K562 (cell line): ENCODE data around the gene PLPPR4. TPM values are rescaled to one million over a fixed set of nuclear protein-coding genes. Genes with fewer than 3 reads are reported as not detected.

Experiments used
- ATAC-seq: fragments of 200-7000 bp; cut with Tn5 transposase; 3 replicates; pipeline ENCODE4 v1.9.1; 2020; ENCODE audit warnings: moderate library complexity
- BruUV-seq: library from RNA; stranded (reverse); fragments of 400-500 nt; replicated peaks from 2 replicates; lab custom pipeline; 2021; lab: Mats Ljungman, UMichigan
- CTCF ChIA-PET: fragments of 300-600 bp; formaldehyde crosslinking; extraction: SDS; loops from one replicate; lab custom pipeline; 2021; ENCODE audit warnings: low intra/inter-chr PET ratio; lab: Yijun Ruan, JAX
- POLR2A ChIA-PET: fragments of 300-600, 350-650 bp; sonication (Branson Sonifier 250); formaldehyde crosslinking; extraction: SDS; loops from one replicate; lab custom pipeline; 2021; ENCODE audit warnings: antibody characterized with exemption, inconsistent platforms; lab: Yijun Ruan, JAX
- DNase-seq, 4 experiments: peaks; one replicate each; pipeline versions ENCODE4 v3.0.0 to v3.0.0-alpha.2; 2011 to 2018; ENCODE audit warnings: low spot score in 3 of 4, mixed read lengths in 3 of 4; ENCODE audit errors: extremely low read depth in 1 of 4
- FAIRE-seq: peaks from 2 replicates; lab custom pipeline; 2011; peaks lifted over from hg19 to GRCh38; lab: Jason Lieb, UNC
- H2AFZ ChIP-seq: 2 replicates; pipeline ENCODE4 v1.6.0; 2011; ENCODE audit warnings: low read depth, low read length, control low read depth, inconsistent platforms
- H3K27ac ChIP-seq: fragments of 200-600 bp; 3 replicates; pipeline ENCODE4 v1.8.0; 2011; ENCODE audit warnings: low read depth, mild to moderate bottlenecking, control low read depth, inconsistent platforms, low read length, moderate library complexity, mixed read lengths; ENCODE audit errors: extremely low read depth
- H3K27me3 ChIP-seq, 2 experiments: fragments of 300-600 bp in 1 of 2; 2 replicates in 1 of 2; 3 replicates in 1 of 2; pipeline versions ENCODE4 v1.6.0 to v1.8.0; 2011; ENCODE audit warnings: inconsistent platforms in 2 of 2, low read length in 2 of 2, mild to moderate bottlenecking in 1 of 2, mixed read lengths in 1 of 2, moderate library complexity in 1 of 2; ENCODE audit not compliant: control insufficient read depth in 2 of 2, insufficient read depth in 2 of 2
- H3K36me3 ChIP-seq: fragments of 300-600 bp; 3 replicates; pipeline ENCODE4 v1.8.0; 2011; ENCODE audit warnings: mild to moderate bottlenecking, low read length, inconsistent platforms; ENCODE audit not compliant: control insufficient read depth, insufficient read depth
- H3K4me1 ChIP-seq, 2 experiments: fragments of 200-600 bp in 1 of 2; replicated peaks in 1 of 2; 2 replicates in 1 of 2; 3 replicates in 1 of 2; pipeline versions ENCODE4 v1.5.1 to v1.8.0; 2011; ENCODE audit warnings: inconsistent platforms in 2 of 2, low read length in 2 of 2, mild to moderate bottlenecking in 1 of 2, mixed read lengths in 1 of 2, moderate library complexity in 1 of 2; ENCODE audit not compliant: control insufficient read depth in 2 of 2, insufficient read depth in 2 of 2
- H3K4me2 ChIP-seq: 2 replicates; pipeline ENCODE4 v1.6.1; 2011; ENCODE audit warnings: low read length, control low read depth, inconsistent platforms, mixed read lengths; ENCODE audit not compliant: insufficient read depth
- H3K4me3 ChIP-seq: fragments of 200-600 bp; sonication (generic), shearing (Covaris generic); 2 replicates; pipeline ENCODE4 v1.5.1; 2016; ENCODE audit warnings: control low read depth, inconsistent platforms
- H3K79me2 ChIP-seq: fragments of 200-600 bp; 3 replicates; pipeline ENCODE4 v1.8.0; 2011; ENCODE audit warnings: low read length, inconsistent platforms; ENCODE audit not compliant: control insufficient read depth, insufficient read depth
- H3K9ac ChIP-seq, 2 experiments: 2 replicates each; pipeline versions ENCODE4 v1.6.0 to v1.6.1; 2011; ENCODE audit warnings: low read depth in 2 of 2, low read length in 2 of 2, control low read depth in 1 of 2, inconsistent platforms in 1 of 2, mild to moderate bottlenecking in 1 of 2, mixed read lengths in 1 of 2; ENCODE audit not compliant: insufficient read depth in 1 of 2
- H3K9me1 ChIP-seq: one replicate; pipeline ENCODE4 v1.6.0; 2011; ENCODE audit warnings: inconsistent platforms, mild to moderate bottlenecking, low read length, moderate library complexity; ENCODE audit not compliant: control insufficient read depth, insufficient read depth
- H3K9me3 ChIP-seq: replicated peaks from 2 replicates; pipeline ENCODE4 v1.5.1; 2011; ENCODE audit warnings: low read depth, low read length, inconsistent platforms; ENCODE audit not compliant: control insufficient read depth, insufficient read depth
- H4K20me1 ChIP-seq: replicated peaks from 2 replicates; pipeline ENCODE4 v1.6.1; 2011; ENCODE audit warnings: low read length, inconsistent platforms, mixed read lengths; ENCODE audit not compliant: control insufficient read depth, insufficient read depth
- CAMTA2 ChIP-seq: fragments of 250-450 bp; sonication (Bioruptor Pico); conservative IDR thresholded peaks from 2 replicates; pipeline ENCODE4 v1.5.1; 2022
- CBFB ChIP-seq: sonication (generic); formaldehyde crosslinking; IDR thresholded peaks from 2 replicates; pipeline ENCODE4 v1.4.0; 2020; ENCODE audit warnings: mild to moderate bottlenecking, missing genetic modification reagents
- CHD2 ChIP-seq: IDR thresholded peaks from 2 replicates; pipeline ENCODE4 v1.6.1; 2011; ENCODE audit warnings: low read depth, low read length
- DACH1 ChIP-seq: fragments of 450-650 bp; IDR thresholded peaks from 2 replicates; pipeline ENCODE4 v1.6.1; 2018; ENCODE audit not compliant: partially characterized antibody
- DMBX1 ChIP-seq: fragments of 250-450 bp; sonication (Bioruptor Pico); IDR thresholded peaks from 2 replicates; pipeline ENCODE4 v1.8.0; 2022; ENCODE audit warnings: inconsistent platforms, mild to moderate bottlenecking, moderate library complexity, borderline replicate concordance
- KAT8 ChIP-seq: fragments of 450-650 bp; IDR thresholded peaks from 2 replicates; pipeline ENCODE4 v1.6.1; 2016; ENCODE audit warnings: low read depth, mild to moderate bottlenecking
- PRPF4 ChIP-seq: fragments of 200-400 bp; formaldehyde crosslinking; IDR thresholded peaks from one replicate; pipeline ENCODE4 v1.6.1; 2017; ENCODE audit warnings: low read length, low read depth, mild to moderate bottlenecking; ENCODE audit not compliant: insufficient read depth, poor library complexity, severe bottlenecking
- RAD51 ChIP-seq: fragments of 450-650 bp; IDR thresholded peaks from 2 replicates; pipeline ENCODE4 v1.7.1; 2016; ENCODE audit warnings: low read depth, mild to moderate bottlenecking, borderline replicate concordance
- SMARCA4 ChIP-seq: fragments of 450-650 bp; IDR thresholded peaks from 2 replicates; pipeline ENCODE4 v1.6.1; 2016
- SMARCA5 ChIP-seq: fragments of 450-650 bp; IDR thresholded peaks from 2 replicates; pipeline ENCODE4 v1.6.1; 2016
- SMARCC2 ChIP-seq: fragments of 450-650 bp; IDR thresholded peaks from 2 replicates; pipeline ENCODE4 v1.6.1; 2017; ENCODE audit warnings: antibody characterized with exemption, moderate library complexity, mild to moderate bottlenecking, low read depth
- SP1 ChIP-seq: sonication (generic); formaldehyde crosslinking; IDR thresholded peaks from 2 replicates; pipeline ENCODE4 v1.8.1; 2022; ENCODE audit warnings: mild to moderate bottlenecking, missing genetic modification reagents
- STAG1 ChIP-seq: sonication (generic); formaldehyde crosslinking; IDR thresholded peaks from 2 replicates; pipeline ENCODE4 v1.5.0; 2020; ENCODE audit warnings: missing genetic modification reagents, borderline replicate concordance
- UBTF ChIP-seq, 2 experiments: IDR thresholded peaks; 2 replicates each; pipeline ENCODE4 v1.6.1; 2012; ENCODE audit warnings: improper control_type of control experiment in 2 of 2, low read depth in 2 of 2, low read length in 2 of 2, borderline replicate concordance in 1 of 2
- USF1 ChIP-seq: sonication (generic); formaldehyde crosslinking; IDR thresholded peaks from 2 replicates; pipeline ENCODE4 v1.9.0; 2022; ENCODE audit warnings: mild to moderate bottlenecking, missing genetic modification reagents
- ZNF12 ChIP-seq: sonication (generic); formaldehyde crosslinking; IDR thresholded peaks from 2 replicates; pipeline ENCODE4 v1.4.0; 2020; ENCODE audit warnings: mild to moderate bottlenecking, missing genetic modification reagents
- ZNF174 ChIP-seq: fragments of 250-450 bp; sonication (Bioruptor Pico); IDR thresholded peaks from 2 replicates; pipeline ENCODE4 v1.4.0; 2020; ENCODE audit warnings: mild to moderate bottlenecking
- ZNF717 ChIP-seq: fragments of 250-450 bp; sonication (Bioruptor Pico); IDR thresholded peaks from 2 replicates; pipeline ENCODE4 v1.5.0; 2021
- ZNF830 ChIP-seq: fragments of 250-450 bp; sonication (Bioruptor Pico); IDR thresholded peaks from 2 replicates; pipeline ENCODE4 v1.5.0; 2021; ENCODE audit warnings: mild to moderate bottlenecking
- WGBS: fragments of 100-300 bp; shearing (Covaris generic); methylation state at CpG from one replicate; pipeline ENCODE4 v1.1.6; 2016; ENCODE audit warnings: low coverage, mixed read lengths; ENCODE audit not compliant: insufficient coverage; ENCODE audit errors: missing lambda C conversion rate; 5-methylcytosine and 5-hydroxymethylcytosine counted together
- in situ Hi-C: fragments of 300-500 bp; cut with MboI; formaldehyde crosslinking; loops from 4 replicates; pipeline ENCODE4 v1.15.0; 2018; ENCODE audit warnings: inconsistent platforms, mixed read lengths
- intact Hi-C: fragments of 100-400 bp; cut with micrococcal nuclease; formaldehyde crosslinking; loops from 2 replicates; pipeline ENCODE4 v1.14.2; 2022
- polyA plus RNA-seq, 8 experiments: library from polyadenylated mRNA; depleted of rRNA in 4 of 8; stranded (reverse) in 5 of 8; unstranded in 3 of 8; fragments of >200 nt; fragmentation: Nextera tagmentation in 2 of 8; fragmentation: Illumina TruSeq in 1 of 8; extraction: Ambion mirVana in 2 of 8; extraction: Trizol in 1 of 8; gene quantifications; 2 replicates each; pipeline versions ENCODE4 v1.2.1 to v1.2.3, GENCODE V29; 2011 to 2014; ENCODE audit warnings: inconsistent platforms in 1 of 8, missing spikeins in 1 of 8
- total RNA-seq, 7 experiments: library from RNA; depleted of rRNA in 6 of 7; stranded (reverse); fragments of >200 nt in 6 of 7; fragmentation: Illumina TruSeq in 2 of 7; extraction: Trizol in 2 of 7; gene quantifications; 2 replicates each; pipeline versions ENCODE4 v1.2.1 to v1.2.3, GENCODE V29; 2011 to 2021; ENCODE audit warnings: low replicate concordance in 1 of 7

The PLPPR4 gene
- total and polyA plus RNA-seq, 9 of the 15 experiments (the other 6 are each of a cell fraction or from before 2014, with no cell fraction given), result not detected

GRCh38 chr1:99270646-99271045, 6.4 kb downstream of the PLPPR4 start:
- no peaks in the 10 kb centered on the region for H4K20me1 ChIP-seq
- H3K9me1 ChIP-seq, result no peaks in the 10 kb centered on the region
- H3K79me2 ChIP-seq, result no peaks in the 10 kb centered on the region
- no peaks in the 10 kb centered on the region for H3K9me3 ChIP-seq
- H3K4me2 ChIP-seq, result no peak overlapping the region
- DNase-seq, result no peak
- ChIA-PET CTCF (no interaction called here), POLR2A (interaction anchor here (0.7 kb wide), 1 partner anchor 1231 kb away, joined by 4 read pairs; no protein-coding TSS in a partner anchor)
- ATAC-seq, result no peak
- H3K36me3 ChIP-seq, result no peaks in the 10 kb centered on the region
- no peak overlapping the region for H3K27ac ChIP-seq
- in situ Hi-C loops (no loop called here), intact Hi-C loops (no loop called here)
- no peak overlapping the region for H3K4me3 ChIP-seq
- BruUV-seq, result no TSS peak
- no peak overlapping the region for H2AFZ ChIP-seq
- H3K27me3 ChIP-seq, result peaks cover 0 to 4% of the 10 kb centered on the region in 2 experiments; a peak in 1 of 5 replicates
- no peak for TF ChIP-seq ZNF717 (CRISPR knock-in tag)
- no peak for TF ChIP-seq SP1 (CRISPR knock-in tag)
- no peak for TF ChIP-seq STAG1 (CRISPR knock-in tag)
- no peak for TF ChIP-seq SMARCA5
- no peak for TF ChIP-seq RAD51
- TF ChIP-seq CAMTA2 (CRISPR knock-in tag), result no peak
- no peak for TF ChIP-seq CBFB (CRISPR knock-in tag)
- no peak for TF ChIP-seq CHD2
- TF ChIP-seq KAT8, result no peak
- TF ChIP-seq ZNF830, result no peak
- no peak for TF ChIP-seq PRPF4
- TF ChIP-seq SMARCC2, result no peak
- TF ChIP-seq ZNF174 (CRISPR knock-in tag), result no peak
- TF ChIP-seq ZNF12 (CRISPR knock-in tag), result no peak
- no peak for TF ChIP-seq UBTF (IDR thresholded peaks at IDR 0.05; ENCODE audit: borderline replicate concordance in 1 of 2, low read depth in 2 of 2, low read length in 2 of 2)
- TF ChIP-seq SMARCA4, result no peak
- no peak for TF ChIP-seq DMBX1 (CRISPR knock-in tag)
- TF ChIP-seq DACH1, result no peak
- no peak for TF ChIP-seq USF1 (CRISPR knock-in tag)
- FAIRE-seq, result no peak
- no peak overlapping the region for H3K9ac ChIP-seq
- WGBS, result 0% methylated on average over 1 of the region's 1 CpG
- no peaks in the 10 kb centered on the region for H3K4me1 ChIP-seq
